H9 (cell line): ENCODE results near the gene HS1BP3. TPM values are rescaled to one million over a fixed set of nuclear protein-coding genes. Genes with fewer than 3 reads are reported as not detected.

Experiments
- DNase-seq: peaks from one replicate; pipeline ENCODE4 v3.0.0-alpha.2; 2017
- H2AFZ ChIP-seq: one replicate; pipeline ENCODE4 v1.6.1; 2013; ENCODE audit warnings: mild to moderate bottlenecking, low read length, control low read depth, moderate library complexity
- H2AK5ac ChIP-seq: 2 replicates; pipeline ENCODE4 v1.6.1; 2013; ENCODE audit warnings: low read length, control low read depth, mixed read lengths; ENCODE audit not compliant: insufficient read length
- H2BK120ac ChIP-seq: one replicate; pipeline ENCODE4 v1.6.1; 2013; ENCODE audit warnings: low read depth, mild to moderate bottlenecking, low read length, control low read depth, inconsistent platforms; ENCODE audit not compliant: poor library complexity, severe bottlenecking
- H2BK12ac ChIP-seq: 2 replicates; pipeline ENCODE4 v1.6.1; 2013; ENCODE audit warnings: low read length, control low read depth, mixed read lengths, low read depth; ENCODE audit not compliant: insufficient read length
- H2BK15ac ChIP-seq: 2 replicates; pipeline ENCODE4 v1.6.1; 2013; ENCODE audit warnings: low read depth, low read length, control low read depth
- H2BK20ac ChIP-seq: one replicate; pipeline ENCODE4 v1.6.1; 2013; ENCODE audit warnings: low read depth, mild to moderate bottlenecking, low read length, control low read depth, inconsistent platforms; ENCODE audit not compliant: poor library complexity, severe bottlenecking
- H2BK5ac ChIP-seq: 2 replicates; pipeline ENCODE4 v1.6.1; 2013; ENCODE audit warnings: low read length, control low read depth, mixed read lengths; ENCODE audit not compliant: insufficient read length
- H3K14ac ChIP-seq: 2 replicates; pipeline ENCODE4 v1.6.1; 2013; ENCODE audit warnings: low read length, control low read depth; ENCODE audit not compliant: insufficient read depth
- H3K18ac ChIP-seq: 2 replicates; pipeline ENCODE4 v1.6.1; 2013; ENCODE audit warnings: low read depth, mild to moderate bottlenecking, mixed read lengths, low read length, control low read depth; ENCODE audit not compliant: insufficient read length
- H3K23ac ChIP-seq: 2 replicates; pipeline ENCODE4 v1.6.1; 2013; ENCODE audit warnings: low read length, control low read depth, mixed read lengths, low read depth; ENCODE audit not compliant: insufficient read length
- H3K23me2 ChIP-seq: 2 replicates; pipeline ENCODE4 v1.6.1; 2013; ENCODE audit warnings: low read depth, mild to moderate bottlenecking, mixed read lengths, low read length, control low read depth; ENCODE audit not compliant: insufficient read length, poor library complexity, severe bottlenecking
- H3K27ac ChIP-seq: 2 replicates; pipeline ENCODE4 v1.5.1; 2013; ENCODE audit warnings: low read length, control low read depth, mixed read lengths, low read depth; ENCODE audit not compliant: insufficient read length
- H3K27me3 ChIP-seq: 2 replicates; pipeline ENCODE4 v1.6.1; 2013; ENCODE audit warnings: low read length, control low read depth, inconsistent platforms; ENCODE audit not compliant: insufficient read depth
- H3K4ac ChIP-seq: 2 replicates; pipeline ENCODE4 v1.6.1; 2013; ENCODE audit warnings: low read depth, mild to moderate bottlenecking, control low read depth, inconsistent platforms, low read length, moderate library complexity
- H3K4me1 ChIP-seq: 2 replicates; pipeline ENCODE4 v1.6.1; 2013; ENCODE audit warnings: low read length, control low read depth, inconsistent platforms; ENCODE audit not compliant: insufficient read depth
- H3K4me2 ChIP-seq: 2 replicates; pipeline ENCODE4 v1.6.1; 2013; ENCODE audit warnings: low read length, control low read depth, mixed read lengths; ENCODE audit not compliant: insufficient read length, insufficient read depth
- H3K56ac ChIP-seq: 2 replicates; pipeline ENCODE4 v1.6.1; 2013; ENCODE audit warnings: low read depth, mild to moderate bottlenecking, mixed read lengths, low read length, control low read depth; ENCODE audit not compliant: insufficient read length
- H3K79me1 ChIP-seq: 2 replicates; pipeline ENCODE4 v1.6.1; 2013; ENCODE audit warnings: low read depth, mild to moderate bottlenecking, moderate library complexity, low read length, control low read depth, inconsistent platforms; ENCODE audit not compliant: insufficient read depth, poor library complexity, severe bottlenecking
- H3K79me2 ChIP-seq: 2 replicates; pipeline ENCODE4 v1.6.1; 2013; ENCODE audit warnings: low read length, control low read depth, inconsistent platforms; ENCODE audit not compliant: insufficient read depth
- H3K9ac ChIP-seq: 2 replicates; pipeline ENCODE4 v1.6.1; 2013; ENCODE audit warnings: low read length, control low read depth, mixed read lengths; ENCODE audit not compliant: insufficient read length; ENCODE audit errors: extremely low read depth
- H3K9me3 ChIP-seq: one replicate; pipeline ENCODE4 v1.6.1; 2013; ENCODE audit warnings: low read depth, low read length, inconsistent platforms; ENCODE audit not compliant: control insufficient read depth
- H3T11ph ChIP-seq: one replicate; pipeline ENCODE4 v1.6.1; 2013; ENCODE audit warnings: mild to moderate bottlenecking, low read length, control low read depth, inconsistent platforms
- H4K20me1 ChIP-seq: one replicate; pipeline ENCODE4 v1.6.1; 2013; ENCODE audit not compliant: control insufficient read depth, insufficient read length, insufficient read depth
- H4K5ac ChIP-seq: 2 replicates; pipeline ENCODE4 v1.6.1; 2013; ENCODE audit warnings: low read depth, mild to moderate bottlenecking, mixed read lengths, low read length, control low read depth; ENCODE audit not compliant: insufficient read length
- H4K8ac ChIP-seq: replicated peaks from 2 replicates; pipeline ENCODE4 v1.6.1; 2013; ENCODE audit warnings: low read length, control low read depth, mixed read lengths, low read depth; ENCODE audit not compliant: insufficient read length
- H4K91ac ChIP-seq: 2 replicates; pipeline ENCODE4 v1.6.1; 2013; ENCODE audit warnings: low read depth, mild to moderate bottlenecking, moderate library complexity, mixed read lengths, low read length, control low read depth; ENCODE audit not compliant: insufficient read length
- H3K27ac Mint-ChIP-seq, 3 experiments: 2 replicates in 2 of 3; 3 replicates in 1 of 3; pipeline ENCODE4 v1.8.0; 2020 to 2021; ENCODE audit warnings: mixed read lengths in 3 of 3, mild to moderate bottlenecking in 1 of 3, moderate library complexity in 1 of 3
- H3K27me3 Mint-ChIP-seq: 2 replicates; pipeline ENCODE4 v1.8.0; 2021; ENCODE audit warnings: low read depth, mild to moderate bottlenecking, moderate library complexity, mixed read lengths
- H3K36me3 Mint-ChIP-seq, 3 experiments: 2 replicates in 2 of 3; 3 replicates in 1 of 3; pipeline ENCODE4 v1.8.0; 2020 to 2021; ENCODE audit warnings: low read depth in 3 of 3, mixed read lengths in 3 of 3; ENCODE audit not compliant: insufficient read depth in 1 of 3
- H3K4me1 Mint-ChIP-seq, 2 experiments: 2 replicates each; pipeline ENCODE4 v1.8.0; 2020; ENCODE audit warnings: mixed read lengths in 2 of 2
- H3K4me3 Mint-ChIP-seq, 2 experiments: 2 replicates in 1 of 2; 3 replicates in 1 of 2; pipeline ENCODE4 v1.8.0; 2020 to 2021; ENCODE audit warnings: mild to moderate bottlenecking in 2 of 2, mixed read lengths in 2 of 2, moderate library complexity in 1 of 2
- H3K9me3 Mint-ChIP-seq, 2 experiments: 2 replicates in 1 of 2; 3 replicates in 1 of 2; pipeline ENCODE4 v1.8.0; 2020; ENCODE audit warnings: mild to moderate bottlenecking in 2 of 2, mixed read lengths in 2 of 2, moderate library complexity in 1 of 2
- CTCF ChIP-seq: fragments of 200-600 bp; sonication (generic); conservative IDR thresholded peaks from 3 replicates; pipeline ENCODE4 v1.8.0; 2021; ENCODE audit warnings: antibody characterized with exemption, mild to moderate bottlenecking
- WGBS: extraction: QIAGEN DNeasy Blood & Tissue Kit; methylation state at CpG from one replicate; pipeline ENCODE4 v1.1.7; 2013; ENCODE audit warnings: missing lambda C conversion rate, low lambda C conversion rate, mixed read lengths; ENCODE audit not compliant: insufficient read length; ENCODE audit errors: extremely low coverage; 5-methylcytosine and 5-hydroxymethylcytosine counted together
- total RNA-seq: library from RNA; stranded (reverse); gene quantifications from 2 replicates; pipeline ENCODE4 v1.2.1, GENCODE V29; 2021

The HS1BP3 gene
- total RNA-seq, 1 experiment from 2014 or later = 11.1 TPM

- H2BK5ac ChIP-seq = no peak overlapping the region
- H3K23ac ChIP-seq = no peak overlapping the region
- no peak overlapping the region for H2AK5ac ChIP-seq
- H2BK120ac ChIP-seq = no peak overlapping the region
- no peaks in the 10 kb centered on the region for H3K79me2 ChIP-seq
- Mint-ChIP-seq H3K36me3 (no peaks in the 10 kb centered on the region; a peak in 2 of 7 replicates), H3K9me3 (peaks cover 6 to 8% of the 10 kb centered on the region in 2 experiments; a peak in 4 of 5 replicates), H3K4me3 (no peak overlapping the region), H3K27ac (peak overlapping the region in 1 of 3 experiments; percentile 5; a peak in 1 of 7 replicates), H3K4me1 (peaks cover 10 to 14% of the 10 kb centered on the region in 2 experiments), H3K27me3 (0 out of 2 replicates have a peak, but pooled peaks cover 1% of the 10 kb centered on the region)
- no peaks in the 10 kb centered on the region for H3K27me3 ChIP-seq
- H2BK12ac ChIP-seq = no peak overlapping the region
- no peak overlapping the region for H2BK20ac ChIP-seq
- H3K9ac ChIP-seq = no peak overlapping the region
- no peak overlapping the region for H3K4me2 ChIP-seq
- H4K5ac ChIP-seq = no peak overlapping the region
- H3K27ac ChIP-seq = no peak overlapping the region
- WGBS = no CpG with 5 or more reads among the region's 1 CpG
- H3K9me3 ChIP-seq = no peaks in the 10 kb centered on the region
- H3K14ac ChIP-seq = no peak overlapping the region
- no peak overlapping the region for H2BK15ac ChIP-seq
- H3K56ac ChIP-seq = no peak overlapping the region
- no peaks in the 10 kb centered on the region for H3K79me1 ChIP-seq
- no peak overlapping the region for H3T11ph ChIP-seq
- H4K20me1 ChIP-seq = no peaks in the 10 kb centered on the region
- H3K4me1 ChIP-seq = peaks cover 12% of the 10 kb centered on the region; the same call in 1 of the 2 replicates
- no peaks in the 10 kb centered on the region for H3K23me2 ChIP-seq
- H3K18ac ChIP-seq = no peak overlapping the region
- no peak for DNase-seq
- H2AFZ ChIP-seq = no peak overlapping the region
- no peak for TF ChIP-seq CTCF
- no peak overlapping the region for H4K91ac ChIP-seq
- H4K8ac ChIP-seq = no peak overlapping the region
- H3K4ac ChIP-seq = no peak overlapping the region
Observed at GRCh38 chr2:20579866-20580265, 71.0 kb downstream of the HS1BP3 start.
